CD4-positive, alpha-beta T cell (primary cell): ENCODE measurements around the gene GUCA2A. TPM values are rescaled to one million over a fixed set of nuclear protein-coding genes. Genes with fewer than 3 reads are reported as not detected.

Experiments used
- ATAC-seq: fragments of 200-7000 bp; cut with Tn5 transposase; one replicate; pipeline ENCODE4 v1.10.0; 2022; ENCODE audit warnings: mild to moderate bottlenecking; ENCODE audit not compliant: poor library complexity
- CTCF ChIA-PET: fragments of 350-600 bp; sonication (Branson Sonifier 250); formaldehyde crosslinking; loops from one replicate; lab custom pipeline; 2021; ENCODE audit warnings: antibody characterized with exemption, inconsistent platforms; lab: Charles Lee
- POLR2A ChIA-PET: fragments of 350-600 bp; sonication (Branson Sonifier 250); formaldehyde crosslinking; loops from one replicate; lab custom pipeline; 2021; ENCODE audit warnings: antibody characterized with exemption, inconsistent platforms; lab: Charles Lee
- DNase-seq, 14 experiments: peaks; one replicate each; pipeline ENCODE4 v3.0.0-alpha.2; 2013 to 2020; ENCODE audit warnings: mixed read lengths in 2 of 14
- H3K27ac ChIP-seq, 2 donors: one replicate each; pipeline versions ENCODE4 v1.5.1 to v1.7.0; 2013; ENCODE audit warnings: low read length in 2 of 2, low read depth in 1 of 2, mild to moderate bottlenecking in 1 of 2
- H3K27me3 ChIP-seq, 2 experiments: 1 replicate in 1 of 2; 2 replicates in 1 of 2; pipeline versions ENCODE4 v1.6.1 to v1.7.0; 2013; ENCODE audit warnings: low read length in 2 of 2, control low read depth in 1 of 2, mild to moderate bottlenecking in 1 of 2, moderate library complexity in 1 of 2; ENCODE audit not compliant: insufficient read depth in 2 of 2, control insufficient read depth in 1 of 2
- H3K36me3 ChIP-seq: one replicate; pipeline ENCODE4 v1.6.1; 2013; ENCODE audit warnings: low read length, control low read depth; ENCODE audit not compliant: insufficient read depth
- H3K4me1 ChIP-seq: one replicate; pipeline ENCODE4 v1.6.1; 2013; ENCODE audit warnings: low read length, control low read depth; ENCODE audit not compliant: insufficient read depth
- H3K4me3 ChIP-seq: one replicate; pipeline ENCODE4 v1.5.1; 2013; ENCODE audit warnings: mild to moderate bottlenecking, low read length, moderate library complexity
- H3K9me3 ChIP-seq, 2 experiments: 1 replicate in 1 of 2; 2 replicates in 1 of 2; pipeline versions ENCODE4 v1.6.1 to v1.7.0; 2013; ENCODE audit warnings: low read length in 2 of 2, mild to moderate bottlenecking in 2 of 2, control low read depth in 1 of 2, moderate library complexity in 1 of 2; ENCODE audit not compliant: control insufficient read depth in 1 of 2, insufficient read depth in 1 of 2
- H3K27ac Mint-ChIP-seq: one replicate; pipeline ENCODE4 v1.8.0; 2020; ENCODE audit warnings: mixed read lengths
- H3K27me3 Mint-ChIP-seq: one replicate; pipeline ENCODE4 v1.8.0; 2021; ENCODE audit warnings: mixed read lengths
- H3K36me3 Mint-ChIP-seq: one replicate; pipeline ENCODE4 v1.8.0; 2021; ENCODE audit warnings: low read depth, mixed read lengths
- H3K4me1 Mint-ChIP-seq: one replicate; pipeline ENCODE4 v1.8.0; 2021; ENCODE audit warnings: low read depth, mixed read lengths
- H3K4me3 Mint-ChIP-seq: one replicate; pipeline ENCODE4 v1.8.0; 2020; ENCODE audit warnings: mild to moderate bottlenecking, mixed read lengths
- H3K9me3 Mint-ChIP-seq: one replicate; pipeline ENCODE4 v1.8.0; 2020; ENCODE audit warnings: mixed read lengths
- CTCF ChIP-seq: fragments of 200-600 bp; IDR thresholded peaks from one replicate; pipeline ENCODE4 v1.8.0; 2022; ENCODE audit warnings: antibody characterized with exemption, mild to moderate bottlenecking
- intact Hi-C, 2 experiments: fragments of 100-400 bp; cut with DNase I in 1 of 2; cut with micrococcal nuclease in 1 of 2; formaldehyde crosslinking; loops; one replicate each; pipeline versions ENCODE4 v1.15.1 to v1.9.0; 2023 to 2025; cut with DNase I, micrococcal nuclease
- total RNA-seq, 174 experiments: library from RNA in 2 of 174; stranded (reverse) in 2 of 174; gene quantifications; one replicate each; pipeline ENCODE4 v1.2.3 and lab custom pipeline; 2021 to 2026

Gene GUCA2A
- total RNA-seq, 2 experiments from 2014 or later = not detected

- DNase-seq (no peak), ATAC-seq (no peak)
- Histone ChIP-seq H3K27ac (no peak overlapping the region), H3K9me3 (no peaks in the 10 kb centered on the region), H3K36me3 (no peaks in the 10 kb centered on the region), H3K4me1 (no peaks in the 10 kb centered on the region), H3K4me3 (no peak overlapping the region), H3K27me3 (no peaks in the 10 kb centered on the region)
- ChIA-PET CTCF (no interaction called here), POLR2A (no interaction called here)
- no peak for TF ChIP-seq CTCF
- H3K27ac Mint-ChIP-seq = no peak overlapping the region
- H3K27me3 Mint-ChIP-seq = peaks cover 8% of the 10 kb centered on the region
- no peaks in the 10 kb centered on the region for H3K9me3 Mint-ChIP-seq
- no peaks in the 10 kb centered on the region for H3K36me3 Mint-ChIP-seq
- intact Hi-C loops = no loop called here
- no peaks in the 10 kb centered on the region for H3K4me1 Mint-ChIP-seq
- H3K4me3 Mint-ChIP-seq = no peak overlapping the region
These were observed 35.6 kb downstream of the GUCA2A start for GRCh38 chr1:42128964-42129363.

- no peaks in the 10 kb centered on the region for H3K36me3 Mint-ChIP-seq
- ChIA-PET POLR2A (no interaction called here), CTCF (no interaction called here)
- H3K4me3 Mint-ChIP-seq = no peak overlapping the region
- H3K27me3 ChIP-seq = no peaks in the 10 kb centered on the region
- H3K27me3 Mint-ChIP-seq = peaks cover 8% of the 10 kb centered on the region
- no peaks in the 10 kb centered on the region for H3K36me3 ChIP-seq
- ATAC-seq = no peak
- H3K27ac Mint-ChIP-seq = no peak overlapping the region
- no peak for TF ChIP-seq CTCF
- no peak overlapping the region for H3K27ac ChIP-seq
- intact Hi-C loops = no loop called here
- no peaks in the 10 kb centered on the region for H3K9me3 ChIP-seq
- no peaks in the 10 kb centered on the region for H3K4me1 Mint-ChIP-seq
- H3K4me1 ChIP-seq = no peaks in the 10 kb centered on the region
- no peak overlapping the region for H3K4me3 ChIP-seq
- H3K9me3 Mint-ChIP-seq = no peaks in the 10 kb centered on the region
- DNase-seq = no peak
These were observed 36.0 kb downstream of the GUCA2A start for GRCh38 chr1:42128499-42128898.

DNA sequence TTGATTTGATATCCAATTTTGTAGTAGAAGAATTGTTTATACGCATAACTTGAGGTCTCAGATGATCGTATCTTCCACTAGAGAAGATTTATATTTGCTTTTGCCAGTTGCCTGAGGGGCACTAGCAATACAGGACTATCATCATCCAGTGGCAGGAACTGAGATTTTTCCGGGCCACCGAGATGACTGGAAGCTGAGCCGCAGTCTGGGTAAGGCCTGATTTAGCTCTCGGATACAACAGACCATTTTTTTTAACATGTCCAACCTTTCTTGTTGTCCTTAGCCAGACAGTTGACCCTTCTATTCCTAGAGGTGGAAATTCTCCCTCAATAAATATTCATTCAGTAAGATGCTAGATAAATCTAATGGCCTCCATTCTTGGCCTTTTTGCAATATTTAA, 36.8 kb downstream of the GUCA2A start:
- H3K9me3 Mint-ChIP-seq = no peaks in the 10 kb centered on the region
- DNase-seq (no peak), ATAC-seq (no peak)
- H3K4me1 Mint-ChIP-seq = no peaks in the 10 kb centered on the region
- POLR2A ChIA-PET = interaction anchor here (0.6 kb wide), 1 partner anchor 1735 kb away, joined by 3 read pairs; no protein-coding TSS in a partner anchor
- H3K36me3 Mint-ChIP-seq = no peaks in the 10 kb centered on the region
- Histone ChIP-seq H3K4me3 (no peak overlapping the region), H3K9me3 (no peaks in the 10 kb centered on the region), H3K27ac (no peak overlapping the region), H3K27me3 (no peaks in the 10 kb centered on the region), H3K4me1 (no peaks in the 10 kb centered on the region), H3K36me3 (no peaks in the 10 kb centered on the region)
- H3K4me3 Mint-ChIP-seq = no peak overlapping the region
- CTCF ChIA-PET = no interaction called here
- no peak for TF ChIP-seq CTCF
- no peak overlapping the region for H3K27ac Mint-ChIP-seq
- intact Hi-C loops = no loop called here
- H3K27me3 Mint-ChIP-seq = peaks cover 8% of the 10 kb centered on the region
